ENCODE measurements around the gene GMPR.

Gene GMPR

GRCh38 chr6:16274483-16274882 is 36.1 kb downstream of the GMPR start:
- Histone ChIP-seq H3K4me3 (ENCODE audit: low read depth, low read length) (no peak overlapping the region), H3K9me3 (ENCODE audit: insufficient read depth, low read depth, low read length) (peaks cover 2% of the 10 kb centered on the region), H2AK5ac (ENCODE audit: low read length) (no peak overlapping the region), H3K4ac (ENCODE audit: low read depth, low read length) (no peak overlapping the region), H3K23ac (ENCODE audit: low read length) (no peak overlapping the region), H3K4me1 (ENCODE audit: control insufficient read depth in 1 of 2, insufficient read depth in 2 of 2, low read length in 2 of 2) (peaks cover 19 to 24% of the 10 kb centered on the region in 2 experiments), H3K18ac (ENCODE audit: low read length) (no peak overlapping the region), H3K14ac (ENCODE audit: low read length) (no peak overlapping the region), H3K9ac (ENCODE audit: low read length) (no peak overlapping the region), H4K8ac (ENCODE audit: low read depth, low read length) (no peak overlapping the region), H2BK12ac (ENCODE audit: low read length) (no peak overlapping the region), H2BK120ac (ENCODE audit: insufficient read depth, low read length, poor library complexity) (no peak overlapping the region), H3K27ac (ENCODE audit: low read depth, low read length) (peak overlapping the region; percentile 14), H2AFZ (ENCODE audit: insufficient read depth, low read length, poor library complexity) (no peak overlapping the region), H4K91ac (ENCODE audit: low read depth, low read length) (no peak overlapping the region), H2BK5ac (ENCODE audit: low read depth, low read length, poor library complexity) (no peak overlapping the region), H3K27me3 (ENCODE audit: insufficient read depth, low read length) (no peaks in the 10 kb centered on the region), H3K36me3 (ENCODE audit: control insufficient read depth in 1 of 2, insufficient read depth in 2 of 2, low read length in 2 of 2) (no peaks in the 10 kb centered on the region), H3K79me1 (ENCODE audit: low read length) (peaks cover 13% of the 10 kb centered on the region), H3K79me2 (ENCODE audit: control insufficient read depth, insufficient read depth, low read length, poor library complexity) (no peaks in the 10 kb centered on the region), H3K4me2 (ENCODE audit: low read length) (no peak overlapping the region), H4K12ac (ENCODE audit: low read depth, low read length) (no peak overlapping the region)
- DNase-seq = peak in 1 of 2 donors; percentile 26
- no CpG with 5 or more reads among the region's 4 CpGs for WGBS (ENCODE audit: extremely low coverage, insufficient coverage, insufficient read length)

- no peak overlapping the region for H2AK5ac ChIP-seq (ENCODE audit: low read length)
- H2BK120ac ChIP-seq (ENCODE audit: insufficient read depth, low read length, poor library complexity) = no peak overlapping the region
- no peak overlapping the region for H3K4ac ChIP-seq (ENCODE audit: low read depth, low read length)
- WGBS (ENCODE audit: extremely low coverage, insufficient coverage, insufficient read length) = no CpG with 5 or more reads among the region's 10 CpGs
- no peak overlapping the region for H2AFZ ChIP-seq (ENCODE audit: insufficient read depth, low read length, poor library complexity)
- DNase-seq = no peak
- no peak overlapping the region for H3K9ac ChIP-seq (ENCODE audit: low read length)
- H4K12ac ChIP-seq (ENCODE audit: low read depth, low read length) = no peak overlapping the region
- no peak overlapping the region for H3K18ac ChIP-seq (ENCODE audit: low read length)
- H3K79me1 ChIP-seq (ENCODE audit: low read length) = peaks cover 13% of the 10 kb centered on the region
- H4K91ac ChIP-seq (ENCODE audit: low read depth, low read length) = peak overlapping the region; percentile 56
- peak overlapping the region; percentile 4 for H2BK12ac ChIP-seq (ENCODE audit: low read length)
- H3K27ac ChIP-seq (ENCODE audit: low read depth, low read length) = no peak overlapping the region
- H4K8ac ChIP-seq (ENCODE audit: low read depth, low read length) = no peak overlapping the region
- no peaks in the 10 kb centered on the region for H3K27me3 ChIP-seq (ENCODE audit: insufficient read depth, low read length)
- peaks cover 19 to 24% of the 10 kb centered on the region in 2 experiments for H3K4me1 ChIP-seq (ENCODE audit: control insufficient read depth in 1 of 2, insufficient read depth in 2 of 2, low read length in 2 of 2)
- no peak overlapping the region for H3K4me3 ChIP-seq (ENCODE audit: low read depth, low read length)
- H3K36me3 ChIP-seq (ENCODE audit: control insufficient read depth in 1 of 2, insufficient read depth in 2 of 2, low read length in 2 of 2) = peaks cover 0 to 2% of the 10 kb centered on the region in 2 experiments
- no peaks in the 10 kb centered on the region for H3K79me2 ChIP-seq (ENCODE audit: control insufficient read depth, insufficient read depth, low read length, poor library complexity)
- no peak overlapping the region for H3K4me2 ChIP-seq (ENCODE audit: low read length)
- peaks cover 2% of the 10 kb centered on the region for H3K9me3 ChIP-seq (ENCODE audit: insufficient read depth, low read depth, low read length)
- no peak overlapping the region for H3K23ac ChIP-seq (ENCODE audit: low read length)
- H3K14ac ChIP-seq (ENCODE audit: low read length) = no peak overlapping the region
- H2BK5ac ChIP-seq (ENCODE audit: low read depth, low read length, poor library complexity) = no peak overlapping the region
Measured at GRCh38 chr6:16274885-16275589, 36.6 kb downstream of the GMPR start.

GRCh38 chr6:16277101-16277981 is 39.0 kb downstream of the GMPR start:
- Histone ChIP-seq H3K9me3 (ENCODE audit: insufficient read depth, low read depth, low read length) (peaks cover 2% of the 10 kb centered on the region), H3K4me3 (ENCODE audit: low read depth, low read length) (no peak overlapping the region), H3K14ac (ENCODE audit: low read length) (peak overlapping the region; percentile 78), H2AK5ac (ENCODE audit: low read length) (peak overlapping the region; percentile 87), H4K12ac (ENCODE audit: low read depth, low read length) (no peak overlapping the region), H3K18ac (ENCODE audit: low read length) (peak overlapping the region; percentile 79), H2AFZ (ENCODE audit: insufficient read depth, low read length, poor library complexity) (peak overlapping the region; percentile 41), H2BK5ac (ENCODE audit: low read depth, low read length, poor library complexity) (peak overlapping the region; percentile 79), H3K36me3 (ENCODE audit: control insufficient read depth in 1 of 2, insufficient read depth in 2 of 2, low read length in 2 of 2) (peaks cover 0 to 3% of the 10 kb centered on the region in 2 experiments), H3K4me2 (ENCODE audit: low read length) (peak overlapping the region; percentile 38), H4K91ac (ENCODE audit: low read depth, low read length) (peak overlapping the region; percentile 96), H3K23ac (ENCODE audit: low read length) (no peak overlapping the region), H3K9ac (ENCODE audit: low read length) (no peak overlapping the region), H2BK12ac (ENCODE audit: low read length) (peak overlapping the region; percentile 85), H3K4me1 (ENCODE audit: control insufficient read depth in 1 of 2, insufficient read depth in 2 of 2, low read length in 2 of 2) (peaks cover 19 to 24% of the 10 kb centered on the region in 2 experiments), H2BK120ac (ENCODE audit: insufficient read depth, low read length, poor library complexity) (peak overlapping the region; percentile 92), H4K8ac (ENCODE audit: low read depth, low read length) (peak overlapping the region; percentile 73), H3K27me3 (ENCODE audit: insufficient read depth, low read length) (no peaks in the 10 kb centered on the region), H3K27ac (ENCODE audit: low read depth, low read length) (peak overlapping the region; percentile 92), H3K79me1 (ENCODE audit: low read length) (peaks cover 13% of the 10 kb centered on the region), H3K4ac (ENCODE audit: low read depth, low read length) (peak overlapping the region; percentile 41), H3K79me2 (ENCODE audit: control insufficient read depth, insufficient read depth, low read length, poor library complexity) (no peaks in the 10 kb centered on the region)
- no CpG with 5 or more reads among the region's 18 CpGs for WGBS (ENCODE audit: extremely low coverage, insufficient coverage, insufficient read length)
- DNase-seq = peak; percentile 77

- Histone ChIP-seq H3K9me3 (ENCODE audit: insufficient read depth, low read depth, low read length) (peaks cover 2% of the 10 kb centered on the region), H3K27me3 (ENCODE audit: insufficient read depth, low read length) (no peaks in the 10 kb centered on the region), H4K12ac (ENCODE audit: low read depth, low read length) (peak overlapping the region; percentile 9), H3K14ac (ENCODE audit: low read length) (peak overlapping the region; percentile 78), H2BK5ac (ENCODE audit: low read depth, low read length, poor library complexity) (peak overlapping the region; percentile 79), H3K79me1 (ENCODE audit: low read length) (peaks cover 13% of the 10 kb centered on the region), H3K4me3 (ENCODE audit: low read depth, low read length) (no peak overlapping the region), H3K79me2 (ENCODE audit: control insufficient read depth, insufficient read depth, low read length, poor library complexity) (no peaks in the 10 kb centered on the region), H3K18ac (ENCODE audit: low read length) (peak overlapping the region; percentile 79), H4K8ac (ENCODE audit: low read depth, low read length) (peak overlapping the region; percentile 73), H2BK120ac (ENCODE audit: insufficient read depth, low read length, poor library complexity) (peak overlapping the region; percentile 92), H3K36me3 (ENCODE audit: control insufficient read depth in 1 of 2, insufficient read depth in 2 of 2, low read length in 2 of 2) (peaks cover 0 to 3% of the 10 kb centered on the region in 2 experiments), H3K23ac (ENCODE audit: low read length) (no peak overlapping the region), H3K4ac (ENCODE audit: low read depth, low read length) (peak overlapping the region; percentile 41), H3K27ac (ENCODE audit: low read depth, low read length) (peak overlapping the region; percentile 92), H3K9ac (ENCODE audit: low read length) (no peak overlapping the region), H3K4me2 (ENCODE audit: low read length) (peak overlapping the region; percentile 38), H2BK12ac (ENCODE audit: low read length) (peak overlapping the region; percentile 85), H2AFZ (ENCODE audit: insufficient read depth, low read length, poor library complexity) (peak overlapping the region; percentile 41), H3K4me1 (ENCODE audit: control insufficient read depth in 1 of 2, insufficient read depth in 2 of 2, low read length in 2 of 2) (peaks cover 19 to 24% of the 10 kb centered on the region in 2 experiments), H2AK5ac (ENCODE audit: low read length) (peak overlapping the region; percentile 87), H4K91ac (ENCODE audit: low read depth, low read length) (peak overlapping the region; percentile 96)
- no CpG with 5 or more reads among the region's 10 CpGs for WGBS (ENCODE audit: extremely low coverage, insufficient coverage, insufficient read length)
- no peak for DNase-seq
Measured at GRCh38 chr6:16278048-16278724, 39.8 kb downstream of the GMPR start.

All from trophoblast cell (in vitro differentiated cells and primary cell).